Heart left ventricle (tissue), 16 donors: ENCODE measurements around the gene MMP24. TPM values are rescaled to one million over a fixed set of nuclear protein-coding genes. Genes with fewer than 3 reads are reported as not detected.
"Not testable (repeated sequence)": the region's sequence is repeated elsewhere in the genome, so short reads cannot be mapped to it uniquely, and the experiment has no call there.

Experiments used
- ATAC-seq, 4 donors: fragments of 200-7000 bp; cut with Tn5 transposase; one replicate each; pipeline ENCODE4 v1.9.1; 2020 to 2022; ENCODE audit warnings: moderate library complexity in 4 of 4, mild to moderate bottlenecking in 3 of 4, moderate number of reproducible peaks in 1 of 4
- DNase-seq, 5 donors: peaks; one replicate each; pipeline ENCODE4 v3.0.0-alpha.2; 2020
- H3K27ac ChIP-seq, 12 donors: fragments of 200-600 bp; sonication (generic) in 4 of 12; one replicate each; pipeline versions ENCODE4 v1.5.0 to v1.8.0; 2016 to 2022; ENCODE audit warnings: mild to moderate bottlenecking in 2 of 12
- H3K27me3 ChIP-seq, 9 donors: fragments of 200-600 bp; sonication (generic) in 2 of 9; one replicate each; pipeline versions ENCODE4 v1.5.1 to v1.8.0; 2016 to 2022; ENCODE audit warnings: mild to moderate bottlenecking in 3 of 9
- H3K36me3 ChIP-seq, 9 donors: fragments of 200-600 bp; sonication (generic) in 2 of 9; one replicate each; pipeline versions ENCODE4 v1.5.0 to v1.8.0; 2018 to 2022; ENCODE audit warnings: mild to moderate bottlenecking in 2 of 9
- H3K4me1 ChIP-seq, 12 donors: fragments of 200-600 bp; sonication (generic) in 4 of 12; one replicate each; pipeline versions ENCODE4 v1.5.0 to v1.8.0; 2016 to 2022; ENCODE audit warnings: mild to moderate bottlenecking in 3 of 12
- H3K4me3 ChIP-seq, 12 donors: fragments of 200-600 bp; sonication (generic) in 4 of 12; one replicate each; pipeline versions ENCODE4 v1.5.0 to v1.8.0; 2017 to 2022; ENCODE audit warnings: mild to moderate bottlenecking in 9 of 12, moderate library complexity in 4 of 12
- H3K9me3 ChIP-seq, 12 donors: fragments of 200-600 bp; sonication (generic) in 4 of 12; one replicate each; pipeline versions ENCODE4 v1.5.0 to v1.8.0; 2016 to 2022; ENCODE audit warnings: mild to moderate bottlenecking in 1 of 12
- POLR2A ChIP-seq, 2 donors: fragments of 450-650 bp; IDR thresholded peaks; one replicate each; pipeline ENCODE4 v1.6.1; 2017; ENCODE audit warnings: antibody characterized with exemption in 2 of 2, mild to moderate bottlenecking in 2 of 2, moderate library complexity in 2 of 2
- WGBS, 4 donors: extraction: QIAGEN DNeasy Blood & Tissue Kit in 2 of 4; methylation state at CpG; one replicate each; pipeline versions ENCODE4 v1.1.5 to v1.1.7; 2013 to 2018; 5-methylcytosine and 5-hydroxymethylcytosine counted together
- intact Hi-C, 10 donors: fragments of 100-400 bp; cut with DNase I; formaldehyde crosslinking; loops; one replicate each; pipeline versions ENCODE4 v1.11.1 to v1.14.2; 2022
- polyA plus RNA-seq, 2 donors: library from polyadenylated mRNA; stranded (reverse); fragments of 200-250 nt; gene quantifications; one replicate each; pipeline ENCODE4 v1.2.3, GENCODE V29; 2013
- total RNA-seq, 9 donors: library from RNA; depleted of rRNA in 2 of 9; stranded (reverse); fragments of >200 nt in 2 of 9; fragmentation: NEBNext Ultra II Directional in 3 of 9; extraction: Animal tissue kit (Norgen Biotek cat#: 25700) in 3 of 9; gene quantifications; one replicate each; pipeline versions ENCODE4 v1.1.0 to v1.2.4, GENCODE V29; 2016 to 2023
- TF ChIP-seq, protein P1 (sequence below), 12 donors: fragments of 200-600 bp; sonication (generic) in 4 of 12; IDR thresholded peaks; one replicate each; pipeline versions ENCODE4 v1.5.0 to v1.8.0; 2018 to 2022; ENCODE audit warnings: antibody characterized with exemption in 12 of 12, mild to moderate bottlenecking in 5 of 12
- donor health status: ischemic (EF 13 %, LVEDD 7.1; RV severe dilation, severe dysfunction).
- donor health status: healthy with polysubstance abuse.
- donor health status: DM: no; HTN: yes; CAD: no.
- donor health status: DM: no; HTN: no; CAD: no.
- donor health status: ischemic (EF 25% LVEDD 6.9; RV normal size, moderate dysfunction).
- donor health status: ischemic (EF 25% LVEDD 5.7; RV mildly dilated, moderate dysfunction).
- donor health status: healthy.
- donor health status: DM: yes; HTN: yes; CAD: no.
- donor health status: ischemic (EF 35%, LVEDD 5.7; RV mildly dilated, moderate dysfunction).
- donor health status: nonischemic (EF 11% LVEDD 7.7; RV severe dilation, severe dysfunction).
- donor health status: DM: yes; HTN: yes; CAD: no.
- donor health status: PGD.
- donor health status: ischemic (EF 29% LVEDD 5.4; RV normal size, mild dysfunction).
- donor health status: nonischemic (EF 23%, LVEDD 6.1; RV moderate dilation, normal function).

The MMP24 gene
- total and polyA plus RNA-seq, 11 donors = 0.05 to 10.0 (median 0.25) TPM

DNA sequence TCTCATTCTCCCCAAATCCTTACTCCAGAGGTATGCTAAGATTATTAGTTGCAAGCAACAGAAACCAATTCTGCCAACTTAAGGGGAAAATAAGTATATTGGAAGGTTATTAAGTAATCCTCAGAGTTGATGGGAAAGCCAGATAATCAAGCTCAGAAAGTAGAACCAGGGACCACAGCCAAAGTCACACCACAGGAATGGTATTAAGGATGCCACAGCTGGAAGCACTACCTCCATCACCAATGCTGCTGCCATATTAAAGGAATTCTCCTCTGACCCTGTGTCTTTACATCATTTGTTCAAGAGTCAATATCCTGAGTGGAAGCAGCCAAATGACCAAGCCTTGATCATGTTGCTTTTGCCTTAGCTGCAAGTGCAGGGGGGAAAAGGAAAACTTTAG is 44.8 kb upstream of the MMP24 start:
- intact Hi-C loops = no loop called here
- Histone ChIP-seq H3K27ac (no peak overlapping the region), H3K4me3 (no peak overlapping the region), H3K36me3 (peaks cover 0 to 17% (median 5%) of the 10 kb centered on the region in 9 donors), H3K27me3 (no peaks in the 10 kb centered on the region), H3K9me3 (no peaks in the 10 kb centered on the region), H3K4me1 (no peaks in the 10 kb centered on the region)
- no peak for ATAC-seq
- TF ChIP-seq, protein P1, sequence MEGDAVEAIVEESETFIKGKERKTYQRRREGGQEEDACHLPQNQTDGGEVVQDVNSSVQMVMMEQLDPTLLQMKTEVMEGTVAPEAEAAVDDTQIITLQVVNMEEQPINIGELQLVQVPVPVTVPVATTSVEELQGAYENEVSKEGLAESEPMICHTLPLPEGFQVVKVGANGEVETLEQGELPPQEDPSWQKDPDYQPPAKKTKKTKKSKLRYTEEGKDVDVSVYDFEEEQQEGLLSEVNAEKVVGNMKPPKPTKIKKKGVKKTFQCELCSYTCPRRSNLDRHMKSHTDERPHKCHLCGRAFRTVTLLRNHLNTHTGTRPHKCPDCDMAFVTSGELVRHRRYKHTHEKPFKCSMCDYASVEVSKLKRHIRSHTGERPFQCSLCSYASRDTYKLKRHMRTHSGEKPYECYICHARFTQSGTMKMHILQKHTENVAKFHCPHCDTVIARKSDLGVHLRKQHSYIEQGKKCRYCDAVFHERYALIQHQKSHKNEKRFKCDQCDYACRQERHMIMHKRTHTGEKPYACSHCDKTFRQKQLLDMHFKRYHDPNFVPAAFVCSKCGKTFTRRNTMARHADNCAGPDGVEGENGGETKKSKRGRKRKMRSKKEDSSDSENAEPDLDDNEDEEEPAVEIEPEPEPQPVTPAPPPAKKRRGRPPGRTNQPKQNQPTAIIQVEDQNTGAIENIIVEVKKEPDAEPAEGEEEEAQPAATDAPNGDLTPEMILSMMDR (IDR thresholded peaks at IDR 0.05) = no peak
- TF ChIP-seq POLR2A (IDR thresholded peaks at IDR 0.05) = no peak
- no peak for DNase-seq

DNA sequence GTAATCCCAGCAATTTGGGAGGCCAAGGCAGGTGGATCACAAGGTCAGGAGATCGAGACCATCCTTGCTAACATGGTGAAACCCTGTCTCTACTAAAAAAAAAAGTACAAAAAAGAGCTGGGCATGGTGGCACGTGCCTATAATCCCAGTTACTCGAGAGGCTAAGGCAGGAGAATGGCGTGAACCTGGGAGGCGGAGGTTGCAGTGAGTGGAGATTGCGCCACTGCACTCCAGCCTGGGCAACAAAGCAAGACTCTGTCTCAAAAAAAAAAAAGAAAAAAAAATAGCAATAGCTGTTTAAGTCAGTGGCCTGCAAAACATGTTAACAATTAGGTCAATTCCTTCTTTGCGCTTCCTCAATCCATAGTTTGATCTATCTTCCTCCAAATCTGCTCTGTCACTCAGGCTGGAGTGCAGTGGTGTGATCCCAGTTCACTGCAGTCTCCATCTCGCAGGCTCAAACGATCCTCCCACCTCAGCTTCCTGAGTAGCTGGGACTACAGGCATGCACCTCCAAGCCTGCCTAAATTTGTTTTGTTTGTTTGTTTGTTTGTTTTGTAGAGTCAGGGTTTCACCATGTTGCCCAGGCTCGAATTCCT is 39.7 kb upstream of the MMP24 start:
- intact Hi-C loops, ATAC-seq, H3K9me3 ChIP-seq, H3K4me3 ChIP-seq, H3K27ac ChIP-seq, H3K27me3 ChIP-seq, H3K36me3 ChIP-seq, DNase-seq, H3K4me1 ChIP-seq: not testable (repeated sequence)
- 86 to 91% (median 89%) methylated on average over 10 of the region's 10 CpGs for WGBS, 4 donors

DNA sequence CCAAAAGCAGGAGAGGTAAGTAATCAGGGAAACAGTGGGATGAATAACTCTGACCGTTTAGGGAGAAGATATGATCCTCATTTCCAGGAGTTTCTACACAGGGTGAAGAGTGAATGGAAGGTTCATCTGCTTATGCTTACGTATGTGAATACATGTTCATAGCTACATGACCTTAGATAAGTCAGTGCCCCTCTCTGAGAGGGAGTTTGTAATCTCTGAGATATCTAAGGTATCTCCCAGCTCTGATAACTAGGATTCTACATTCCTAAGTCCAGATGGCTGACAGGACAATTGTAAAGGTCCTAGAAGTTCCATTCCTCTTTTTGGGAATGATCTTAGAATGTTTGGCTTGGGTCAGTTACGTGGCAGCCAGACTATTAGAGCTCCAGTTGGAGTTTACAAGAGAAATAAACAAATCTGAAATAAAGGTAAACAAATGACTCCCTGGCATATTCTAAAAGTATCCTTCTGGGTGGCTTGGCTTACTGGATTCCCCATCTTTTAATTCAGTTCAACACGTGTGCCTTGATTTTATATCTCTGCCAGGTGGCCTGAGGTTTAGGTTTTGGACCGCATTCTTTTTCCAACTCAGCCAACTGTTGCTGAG is 38.8 kb upstream of the MMP24 start:
- no peak for ATAC-seq
- peaks cover 0 to 10% (median 0%) of the 10 kb centered on the region in 12 donors for H3K4me1 ChIP-seq
- intact Hi-C loops = no loop called here
- H3K4me3 ChIP-seq = no peak overlapping the region
- no peaks in the 10 kb centered on the region for H3K9me3 ChIP-seq
- H3K27me3 ChIP-seq = no peaks in the 10 kb centered on the region
- no peak overlapping the region for H3K27ac ChIP-seq
- no peak for DNase-seq
- TF ChIP-seq, protein P1 (IDR thresholded peaks at IDR 0.05) = no peak
- TF ChIP-seq POLR2A (IDR thresholded peaks at IDR 0.05) = no peak
- WGBS, 4 donors = 72 to 80% (median 78%) methylated on average over 5 of the region's 5 CpGs
- no peaks in the 10 kb centered on the region for H3K36me3 ChIP-seq

DNA sequence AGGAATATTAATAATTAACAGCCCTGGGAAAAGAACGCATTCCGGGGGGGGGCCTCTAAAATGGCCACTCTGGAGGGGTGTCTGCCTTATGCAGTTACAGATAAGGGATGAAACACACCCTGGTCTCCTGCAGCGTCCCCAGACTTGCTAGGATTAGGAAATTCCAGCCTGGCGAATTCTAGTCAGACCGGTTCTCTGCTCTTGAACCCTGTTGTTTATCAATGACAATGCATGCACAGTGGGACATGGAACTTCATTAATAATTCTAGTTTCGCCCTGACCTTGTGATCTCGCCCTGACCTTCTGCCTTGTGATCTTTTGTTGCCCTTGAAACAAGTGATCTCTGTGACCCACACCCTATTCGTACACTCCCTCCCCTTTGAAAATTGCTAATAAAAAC is 37.3 kb upstream of the MMP24 start:
- 87 to 91% (median 89%) methylated on average over 8 of the region's 8 CpGs for WGBS, 4 donors

DNA sequence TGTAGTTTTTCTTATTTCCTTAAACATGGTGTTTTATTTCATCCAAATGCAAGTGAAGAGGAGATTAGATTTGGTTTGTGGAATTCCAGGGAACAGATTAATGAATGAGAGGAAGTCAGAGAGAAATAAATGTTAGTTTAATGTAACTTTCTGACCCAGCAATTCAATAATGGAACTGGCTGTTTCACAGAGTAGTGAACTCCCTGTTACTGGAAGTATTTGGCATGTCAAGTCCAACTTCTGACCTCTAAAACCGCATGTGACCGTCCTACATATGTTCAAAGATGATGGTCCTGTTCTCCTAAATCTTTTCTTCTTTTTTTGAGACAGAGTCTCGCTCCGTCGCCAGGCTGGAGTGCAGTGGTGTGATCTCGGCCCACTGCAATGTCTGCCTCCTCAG is 35.9 kb upstream of the MMP24 start:
- intact Hi-C loops = no loop called here
- Histone ChIP-seq H3K27ac (no peak overlapping the region), H3K4me1 (peaks cover 0 to 10% (median 0%) of the 10 kb centered on the region in 12 donors), H3K36me3 (no peaks in the 10 kb centered on the region), H3K4me3 (no peak overlapping the region), H3K9me3 (peaks cover 0 to under 1% (median 0%) of the 10 kb centered on the region in 12 donors), H3K27me3 (no peaks in the 10 kb centered on the region)
- DNase-seq = no peak
- 90 to 94% (median 92%) methylated on average over 6 of the region's 6 CpGs for WGBS, 4 donors
- no peak for ATAC-seq
- no peak for TF ChIP-seq POLR2A (IDR thresholded peaks at IDR 0.05)
- TF ChIP-seq, protein P1 (IDR thresholded peaks at IDR 0.05) = no peak

More for the DNA sequence above, 37.3 kb upstream of the MMP24 start:
- H3K27ac ChIP-seq, DNase-seq, ATAC-seq, H3K36me3 ChIP-seq, H3K9me3 ChIP-seq, H3K4me3 ChIP-seq, intact Hi-C loops, H3K27me3 ChIP-seq, H3K4me1 ChIP-seq: not testable (repeated sequence)
